Measurements from ENCODE around the gene LBX2.

The LBX2 gene

DNA sequence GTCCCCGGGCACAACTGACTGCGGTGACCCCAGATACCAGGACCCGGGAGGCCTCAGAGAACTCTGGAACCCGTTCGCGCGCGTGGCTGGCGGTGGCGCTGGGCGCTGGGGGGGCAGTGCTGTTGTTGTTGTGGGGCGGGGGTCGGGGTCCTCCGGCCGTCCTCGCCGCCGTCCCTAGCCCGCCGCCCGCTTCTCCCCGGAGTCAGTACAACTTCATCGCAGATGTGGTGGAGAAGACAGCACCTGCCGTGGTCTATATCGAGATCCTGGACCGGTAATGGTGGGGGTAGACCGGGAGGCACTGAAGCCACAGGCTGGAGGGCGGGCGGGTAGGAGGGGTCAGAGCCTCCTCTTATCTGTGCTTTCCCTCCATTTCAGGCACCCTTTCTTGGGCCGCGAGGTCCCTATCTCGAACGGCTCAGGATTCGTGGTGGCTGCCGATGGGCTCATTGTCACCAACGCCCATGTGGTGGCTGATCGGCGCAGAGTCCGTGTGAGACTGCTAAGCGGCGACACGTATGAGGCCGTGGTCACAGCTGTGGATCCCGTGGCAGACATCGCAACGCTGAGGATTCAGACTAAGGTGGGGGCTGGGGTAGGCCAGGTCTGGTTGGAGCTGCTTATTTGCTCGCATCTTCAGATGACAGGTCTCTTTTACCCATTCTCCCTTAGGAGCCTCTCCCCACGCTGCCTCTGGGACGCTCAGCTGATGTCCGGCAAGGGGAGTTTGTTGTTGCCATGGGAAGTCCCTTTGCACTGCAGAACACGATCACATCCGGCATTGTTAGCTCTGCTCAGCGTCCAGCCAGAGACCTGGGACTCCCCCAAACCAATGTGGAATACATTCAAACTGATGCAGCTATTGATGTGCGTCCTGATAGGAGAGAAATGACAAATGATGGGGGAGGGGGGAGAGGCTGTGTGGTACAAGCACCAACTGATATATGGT lies 31.1 kb upstream of the LBX2 start:
- Mint-ChIP-seq H3K27ac (peak overlapping the region; percentile 94), H3K9me3 (no peaks in the 10 kb centered on the region), H3K4me3 (peak overlapping the region; percentile 98), H3K4me1 (ENCODE audit: low read depth) (peaks cover 38% of the 10 kb centered on the region), H3K27me3 (ENCODE audit: low read depth) (no peaks in the 10 kb centered on the region), H3K36me3 (ENCODE audit: low read depth) (peaks cover 56% of the 10 kb centered on the region)
- DNase-seq (ENCODE audit: low spot score): peak; percentile 64

DNA sequence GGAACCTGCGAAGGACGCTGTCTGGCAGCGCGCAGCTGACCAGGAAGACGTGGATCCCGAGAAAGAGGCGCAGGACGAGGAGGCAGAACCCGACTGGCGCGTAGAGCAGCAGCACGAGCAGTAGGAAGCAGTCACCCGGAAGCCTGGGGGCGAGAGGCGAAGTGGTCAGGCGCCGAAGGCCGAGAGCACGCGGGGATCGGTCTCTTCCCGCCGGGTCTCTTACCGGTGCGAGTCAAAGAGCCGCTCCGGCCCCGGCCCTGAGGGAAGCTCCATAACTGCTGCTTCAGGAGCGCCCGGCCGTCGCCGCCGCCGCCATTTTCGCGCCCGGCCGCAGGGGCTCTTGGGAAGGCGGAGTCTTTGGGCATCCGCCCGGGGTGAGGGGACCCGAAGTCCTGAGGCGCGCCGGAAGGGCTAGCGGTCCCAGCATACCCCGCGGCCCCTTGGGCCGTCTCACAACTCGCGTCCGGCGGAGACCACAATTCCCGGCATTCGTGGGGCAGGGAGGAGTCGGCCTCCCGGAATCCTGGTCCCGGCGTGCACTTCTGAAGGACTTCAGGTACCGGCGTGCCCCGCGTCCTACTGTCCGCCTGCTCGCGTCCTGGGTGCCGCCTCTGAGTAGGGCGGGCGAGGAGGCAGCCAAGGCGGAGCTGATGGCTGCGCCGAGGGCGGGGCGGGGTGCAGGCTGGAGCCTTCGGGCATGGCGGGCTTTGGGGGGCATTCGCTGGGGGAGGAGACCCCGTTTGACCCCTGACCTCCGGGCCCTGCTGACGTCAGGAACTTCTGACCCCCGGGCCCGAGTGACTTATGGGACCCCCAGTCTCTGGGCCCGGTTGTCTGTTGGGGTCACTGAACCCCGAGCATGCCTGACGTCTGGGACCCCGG lies 30.2 kb upstream of the LBX2 start, which contains the start of the genes AUP1 and HTRA2:
TSS of gene AUP1 (minus strand) at position 350 of the 882 bp plus-strand sequence. CDS start at position 273, 77 bp downstream.
TSS of gene HTRA2 (plus strand) at position 577 of the 882 bp plus-strand sequence. CDS start at position 651, 74 bp downstream.
- Mint-ChIP-seq H3K4me1 (ENCODE audit: low read depth) (peaks cover 38% of the 10 kb centered on the region), H3K27ac (peak within 1 kb of the TSS; percentile 94), H3K27me3 (ENCODE audit: low read depth) (no peaks in the 10 kb centered on the region), H3K4me3 (peak within 1 kb of the TSS; percentile 98), H3K36me3 (ENCODE audit: low read depth) (peaks cover 60% of the 10 kb centered on the region), H3K9me3 (no peaks in the 10 kb centered on the region)
- DNase-seq (ENCODE audit: low spot score): peak; percentile 96

DNA sequence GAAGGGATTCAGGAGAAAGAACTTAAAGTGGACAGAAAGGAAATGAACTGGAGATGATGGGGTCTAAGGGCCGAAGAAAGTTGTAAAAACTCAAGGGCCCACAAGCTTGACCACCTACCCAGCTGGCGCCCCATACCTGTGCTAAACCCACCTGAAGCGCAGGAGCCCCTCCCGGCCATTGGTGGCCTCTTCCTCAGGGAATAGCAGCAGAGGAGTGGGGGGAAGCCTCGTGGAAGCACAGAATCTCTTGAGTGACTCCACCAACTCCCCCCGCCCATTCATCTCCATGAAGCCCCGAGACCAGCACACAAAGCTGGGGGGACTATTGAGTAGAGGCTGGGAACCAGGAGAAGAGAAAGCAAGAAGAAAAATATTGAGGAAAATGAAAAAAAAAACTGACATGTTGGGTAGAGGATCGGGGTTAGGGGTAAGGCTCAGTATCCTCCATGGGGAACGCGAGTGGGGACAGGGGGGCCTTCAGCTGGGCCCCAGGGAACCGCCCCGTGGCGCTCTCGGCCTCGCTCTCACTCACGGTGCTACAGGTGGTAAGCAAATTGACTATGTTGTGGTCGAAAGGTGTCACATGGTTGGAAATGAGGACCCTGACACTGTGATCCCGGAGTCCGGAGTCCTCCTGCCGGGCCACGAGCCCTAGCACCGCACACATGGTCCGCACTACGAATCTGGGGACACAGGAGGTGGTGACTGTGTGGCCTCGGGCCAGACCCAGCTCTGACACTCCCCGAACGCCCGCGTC lies 29.4 kb upstream of the LBX2 start:
- H3K27ac Mint-ChIP-seq: peak overlapping the region; percentile 94
- no peak for DNase-seq (ENCODE audit: low spot score)

DNA sequence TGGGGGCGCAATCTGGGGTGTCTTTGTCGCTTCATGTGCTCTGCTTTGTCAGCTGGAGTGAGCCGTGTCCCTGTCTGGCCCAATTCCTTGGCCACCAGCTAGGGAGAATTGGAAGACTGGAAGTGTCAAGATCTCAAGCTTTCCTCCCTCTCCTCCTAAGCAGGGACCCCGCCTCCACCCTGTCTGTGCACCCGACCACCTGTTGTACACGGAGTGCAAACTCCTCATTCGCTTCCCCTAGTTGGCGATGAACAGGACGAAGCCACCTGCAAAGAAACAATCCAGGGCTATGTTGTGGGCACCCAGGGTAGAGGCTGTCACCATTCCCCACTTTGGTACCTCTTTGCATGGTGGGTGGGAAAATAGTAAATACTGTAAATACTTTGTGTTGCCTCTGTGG lies 28.3 kb upstream of the LBX2 start:
- no peaks in the 10 kb centered on the region for H3K9me3 Mint-ChIP-seq
- H3K4me1 Mint-ChIP-seq (ENCODE audit: low read depth): peaks cover 38% of the 10 kb centered on the region
- peaks cover 56% of the 10 kb centered on the region for H3K36me3 Mint-ChIP-seq (ENCODE audit: low read depth)
- peak overlapping the region; percentile 94 for H3K27ac Mint-ChIP-seq
- DNase-seq (ENCODE audit: low spot score): no peak
- H3K4me3 Mint-ChIP-seq: peak overlapping the region; percentile 98
- no peaks in the 10 kb centered on the region for H3K27me3 Mint-ChIP-seq (ENCODE audit: low read depth)

More for the DNA sequence above, 29.4 kb upstream of the LBX2 start:
- peaks cover 58% of the 10 kb centered on the region for H3K36me3 Mint-ChIP-seq (ENCODE audit: low read depth)
- H3K27me3 Mint-ChIP-seq (ENCODE audit: low read depth): no peaks in the 10 kb centered on the region
- peak overlapping the region; percentile 98 for H3K4me3 Mint-ChIP-seq
- no peaks in the 10 kb centered on the region for H3K9me3 Mint-ChIP-seq
- H3K4me1 Mint-ChIP-seq (ENCODE audit: low read depth): peaks cover 38% of the 10 kb centered on the region

DNA sequence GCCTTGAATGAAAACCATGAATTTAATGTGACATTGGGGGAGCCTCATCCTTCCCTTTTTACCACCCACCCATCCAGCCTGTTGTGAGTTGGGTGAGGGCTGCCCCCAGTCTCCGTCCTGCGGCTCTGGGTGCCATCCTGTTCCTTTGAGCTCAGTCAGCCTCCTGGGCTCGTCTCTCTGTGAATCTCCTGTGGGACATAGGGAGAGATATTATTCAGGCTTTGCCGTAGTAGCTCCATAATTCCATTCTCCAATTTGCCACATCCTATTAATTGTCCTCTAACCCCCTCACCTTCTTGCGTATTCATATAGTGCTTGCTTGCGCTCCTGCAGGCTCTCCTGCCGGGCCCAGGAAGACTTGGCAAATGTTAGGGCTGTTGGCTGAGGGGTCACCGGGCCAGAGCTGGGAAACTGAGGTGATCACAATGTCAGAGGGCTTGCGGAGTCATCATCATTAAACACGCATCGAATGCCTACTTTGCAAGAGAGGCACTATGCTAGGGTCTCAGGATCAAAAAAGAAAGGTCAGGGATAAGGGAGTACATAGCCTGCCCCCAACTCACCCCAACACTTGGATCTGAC lies 27.3 kb upstream of the LBX2 start:
- Mint-ChIP-seq H3K27ac (peak overlapping the region; percentile 16), H3K36me3 (ENCODE audit: low read depth) (peaks cover 47% of the 10 kb centered on the region), H3K4me3 (no peak overlapping the region), H3K27me3 (ENCODE audit: low read depth) (no peaks in the 10 kb centered on the region), H3K9me3 (no peaks in the 10 kb centered on the region), H3K4me1 (ENCODE audit: low read depth) (peaks cover 32% of the 10 kb centered on the region)
- DNase-seq (ENCODE audit: low spot score): no peak

DNA sequence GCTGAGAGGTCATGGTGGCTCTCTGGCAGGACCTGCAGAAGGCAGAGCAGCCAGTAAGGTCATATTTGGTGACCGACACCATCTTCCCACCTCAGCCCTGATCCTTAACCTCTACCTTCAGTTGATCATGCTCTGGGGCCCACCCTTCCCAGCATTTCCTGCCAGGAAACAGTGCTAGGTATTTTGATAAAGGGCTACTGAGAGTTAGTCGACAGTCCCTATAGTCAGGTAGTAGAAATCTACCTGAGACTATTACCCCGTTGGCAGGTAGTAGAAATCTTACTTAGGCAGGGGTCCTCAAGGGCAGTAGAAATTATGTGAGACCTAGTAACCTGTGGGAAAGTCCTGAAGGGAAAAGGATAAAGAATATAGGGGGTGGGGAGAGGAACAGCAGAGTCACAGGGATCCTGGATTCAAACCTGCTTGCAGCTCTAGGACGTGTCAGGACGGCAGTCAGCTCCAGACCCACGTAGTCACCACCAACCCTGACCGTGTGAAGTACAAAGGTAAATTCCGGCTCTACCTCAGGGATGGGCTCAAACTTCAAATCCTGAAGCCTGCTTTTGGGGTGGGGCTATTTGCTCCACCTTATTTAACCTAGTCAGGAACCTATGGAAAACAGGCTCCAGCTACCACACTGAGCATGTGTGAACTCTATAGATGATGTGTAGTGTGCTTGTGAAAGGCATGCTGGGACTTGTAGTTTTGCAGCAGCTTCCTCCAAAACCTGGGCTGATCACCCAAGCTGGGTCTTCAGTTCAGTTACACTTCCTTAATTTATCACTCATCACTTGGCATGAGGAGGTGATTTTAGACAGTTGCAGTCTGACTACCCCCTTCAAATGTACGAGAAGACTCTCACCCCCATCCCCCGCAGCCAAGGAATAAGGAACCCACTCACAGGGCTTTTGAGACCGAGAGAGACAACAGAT lies 26.6 kb upstream of the LBX2 start, which contains the start of gene DQX1:
TSS of gene DQX1 (minus strand) at position 515 of the 932 bp plus-strand sequence. CDS start at position 13, 502 bp downstream.
- DNase-seq (ENCODE audit: low spot score): no peak
- Mint-ChIP-seq H3K27ac (peak within 1 kb of the TSS; percentile 16), H3K36me3 (ENCODE audit: low read depth) (peaks cover 41% of the 10 kb centered on the region), H3K4me1 (ENCODE audit: low read depth) (peaks cover 25% of the 10 kb centered on the region), H3K4me3 (peak within 1 kb of the TSS; percentile 44), H3K27me3 (ENCODE audit: low read depth) (no peaks in the 10 kb centered on the region), H3K9me3 (no peaks in the 10 kb centered on the region)

DNA sequence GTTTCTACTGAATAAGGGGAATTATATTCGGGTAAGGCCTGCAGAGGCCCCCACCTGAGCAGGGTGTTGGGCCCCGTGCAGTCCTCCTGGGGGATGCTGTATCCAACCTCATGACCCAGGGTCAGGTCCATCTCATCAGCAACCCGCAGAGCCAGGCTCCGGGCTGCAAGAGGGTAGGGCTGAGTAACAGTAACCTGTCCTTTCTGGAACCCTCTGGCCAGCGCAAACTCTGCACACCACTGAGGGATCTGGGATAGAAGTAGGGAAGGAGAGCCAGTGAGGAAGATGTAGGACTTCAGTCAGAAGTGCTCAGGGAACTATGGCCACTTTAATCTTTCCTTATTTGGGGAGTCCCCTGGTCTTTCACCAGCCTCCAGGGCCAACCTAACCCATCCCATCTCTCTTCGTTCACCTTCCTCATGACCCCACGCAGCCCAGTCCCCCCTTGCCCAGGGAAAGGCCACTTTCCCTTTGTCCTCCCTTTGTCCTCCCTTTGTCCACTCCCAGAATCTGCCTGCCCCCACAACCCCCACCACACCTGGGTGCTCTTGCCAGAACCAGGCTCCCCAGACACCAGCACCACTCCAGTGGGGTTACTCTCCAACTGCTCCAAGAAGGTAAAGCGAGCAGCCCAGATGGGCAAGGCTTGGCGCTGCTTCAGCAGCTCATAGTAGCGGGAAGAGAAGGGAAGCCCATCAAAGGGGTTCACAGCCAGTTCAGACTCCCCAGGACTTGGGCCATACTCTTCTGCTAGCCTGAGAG lies 25.7 kb upstream of the LBX2 start:
- Mint-ChIP-seq H3K9me3 (no peaks in the 10 kb centered on the region), H3K36me3 (ENCODE audit: low read depth) (peaks cover 38% of the 10 kb centered on the region), H3K27me3 (ENCODE audit: low read depth) (peaks cover 3% of the 10 kb centered on the region), H3K4me1 (ENCODE audit: low read depth) (peaks cover 20% of the 10 kb centered on the region), H3K27ac (no peak overlapping the region), H3K4me3 (no peak overlapping the region)
- DNase-seq (ENCODE audit: low spot score): no peak

DNA sequence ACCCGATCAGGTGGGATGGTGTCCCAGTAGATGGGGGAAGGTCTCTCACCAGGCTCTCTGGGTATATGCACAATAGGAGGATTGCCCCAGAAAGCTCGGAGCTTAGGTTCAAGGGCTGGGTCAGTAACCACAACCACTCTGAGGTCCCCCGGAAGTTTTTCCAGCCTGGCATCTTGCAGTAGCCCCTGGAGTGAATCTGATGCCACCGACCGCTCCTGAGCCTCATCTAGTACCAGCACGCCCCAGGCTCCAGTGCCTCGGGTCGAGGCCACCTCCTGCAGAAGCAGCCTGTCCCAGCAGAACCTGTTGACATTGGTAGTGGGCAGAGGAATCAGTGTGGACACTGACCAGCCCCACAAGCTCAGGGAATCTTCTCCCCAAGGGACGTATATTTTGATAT lies 24.6 kb upstream of the LBX2 start:
- Mint-ChIP-seq H3K9me3 (no peaks in the 10 kb centered on the region), H3K4me3 (no peak overlapping the region), H3K27ac (no peak overlapping the region), H3K27me3 (ENCODE audit: low read depth) (peaks cover 15% of the 10 kb centered on the region), H3K36me3 (ENCODE audit: low read depth) (peaks cover 35% of the 10 kb centered on the region), H3K4me1 (ENCODE audit: low read depth) (peaks cover 20% of the 10 kb centered on the region)
- DNase-seq (ENCODE audit: low spot score): no peak

DNA sequence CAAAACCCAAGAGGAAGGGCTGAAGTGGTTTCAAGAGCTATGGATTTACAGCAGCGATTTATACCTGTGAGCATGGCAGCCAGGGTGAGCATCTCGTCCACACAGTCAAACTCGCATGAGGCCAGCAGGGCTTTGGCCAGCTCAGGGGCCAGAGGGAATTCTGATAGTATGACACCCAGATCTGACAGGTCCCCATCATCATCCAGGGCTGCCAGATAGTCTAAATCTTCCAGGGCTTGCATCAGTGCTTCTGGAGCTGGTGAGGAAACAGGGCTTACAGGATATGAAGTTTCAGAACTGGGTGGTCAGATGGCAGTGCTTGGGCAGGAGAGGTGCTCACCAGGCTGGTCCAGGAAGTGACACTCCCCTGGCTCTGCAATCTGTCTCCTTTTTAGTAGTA lies 23.1 kb upstream of the LBX2 start:
- no peak for DNase-seq (ENCODE audit: low spot score)
- H3K27me3 Mint-ChIP-seq (ENCODE audit: low read depth): peaks cover 30% of the 10 kb centered on the region

DNA sequence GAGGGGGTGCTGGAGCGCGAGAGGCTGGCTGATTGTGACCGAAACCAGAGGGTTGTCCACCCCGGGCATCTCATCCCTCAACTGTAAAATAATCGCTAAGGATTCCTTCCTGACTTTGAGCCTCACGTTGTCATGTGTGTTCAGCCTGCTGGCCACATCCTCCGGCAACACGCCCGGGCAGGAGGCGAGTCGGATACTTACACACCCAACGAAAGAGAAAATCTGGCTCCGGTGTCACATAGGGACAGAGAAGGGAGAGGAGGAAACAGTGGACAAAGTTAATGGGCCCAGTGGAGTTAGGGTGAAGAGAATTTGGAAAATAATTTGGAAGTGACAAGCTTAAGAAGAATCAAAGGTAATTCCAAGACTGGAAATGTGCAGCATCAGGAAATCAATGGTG lies 17.2 kb upstream of the LBX2 start:
- H3K27me3 Mint-ChIP-seq (ENCODE audit: low read depth): peaks cover 73% of the 10 kb centered on the region
- H3K4me1 Mint-ChIP-seq (ENCODE audit: low read depth): peaks cover 16% of the 10 kb centered on the region
- H3K4me3 Mint-ChIP-seq: peak overlapping the region; percentile 76
- H3K36me3 Mint-ChIP-seq (ENCODE audit: low read depth): peaks cover 8% of the 10 kb centered on the region
- no peak for DNase-seq (ENCODE audit: low spot score)
- no peak overlapping the region for H3K27ac Mint-ChIP-seq
- H3K9me3 Mint-ChIP-seq: no peaks in the 10 kb centered on the region

More for the DNA sequence above, 23.1 kb upstream of the LBX2 start:
- peaks cover 23% of the 10 kb centered on the region for H3K36me3 Mint-ChIP-seq (ENCODE audit: low read depth)
- H3K4me1 Mint-ChIP-seq (ENCODE audit: low read depth): peaks cover 14% of the 10 kb centered on the region
- H3K9me3 Mint-ChIP-seq: no peaks in the 10 kb centered on the region
- no peak overlapping the region for H3K4me3 Mint-ChIP-seq
- H3K27ac Mint-ChIP-seq: no peak overlapping the region

DNA sequence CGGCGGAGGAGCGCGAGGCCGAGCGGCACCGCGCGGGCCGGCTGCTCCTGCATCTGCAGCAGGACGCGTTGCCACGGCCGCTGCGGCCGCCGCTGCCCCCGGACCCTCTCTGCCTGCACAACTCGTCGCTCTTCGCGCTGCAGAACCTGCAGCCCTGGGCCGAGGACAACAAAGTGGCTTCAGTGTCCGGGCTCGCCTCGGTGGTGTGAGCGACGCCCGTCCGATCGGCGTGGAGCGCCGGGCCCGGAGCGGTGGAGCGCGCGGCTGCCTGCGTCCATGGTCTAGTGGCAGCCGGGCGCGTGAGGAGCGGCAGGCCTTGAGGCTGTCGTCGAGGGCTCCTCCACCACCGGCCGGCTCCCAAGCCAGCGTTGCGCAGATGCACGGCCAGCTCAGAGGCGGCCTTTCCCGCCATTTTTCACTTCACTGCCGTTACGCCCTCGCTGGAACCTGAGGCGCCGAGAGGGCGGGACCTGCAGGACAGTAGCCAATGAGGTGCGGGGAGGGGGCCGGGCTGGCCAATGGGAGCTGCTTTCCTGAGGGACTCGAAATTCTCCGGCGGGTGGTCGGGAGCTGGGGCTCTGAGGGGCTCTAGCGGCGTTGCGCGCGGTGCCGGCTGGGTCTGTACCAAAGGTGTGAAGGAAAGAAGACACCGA lies 16.7 kb upstream of the LBX2 start:
- no peaks in the 10 kb centered on the region for H3K9me3 Mint-ChIP-seq
- H3K4me3 Mint-ChIP-seq: peak overlapping the region; percentile 76
- peaks cover 8% of the 10 kb centered on the region for H3K36me3 Mint-ChIP-seq (ENCODE audit: low read depth)
- H3K27ac Mint-ChIP-seq: no peak overlapping the region
- DNase-seq (ENCODE audit: low spot score): peak; percentile 71
- peaks cover 20% of the 10 kb centered on the region for H3K4me1 Mint-ChIP-seq (ENCODE audit: low read depth)
- H3K27me3 Mint-ChIP-seq (ENCODE audit: low read depth): peaks cover 78% of the 10 kb centered on the region

Data from T-helper 2 cell treated with Interferon-gamma antibody and Interleukin-4, amounts not matched to agents 5 μg/mL and 100 μg/mL, for 36 hours (primary cell).